Measurements from ENCODE around the gene MICU2.

The MICU2 gene

GRCh38 chr13:21504379-21504778 is 99.6 kb downstream of the MICU2 start:
- H4K20me1 ChIP-seq (ENCODE audit: insufficient read depth, low read length): no peaks in the 10 kb centered on the region
- H3K4me3 ChIP-seq (ENCODE audit: low read length): no peak overlapping the region
- H2AFZ ChIP-seq (ENCODE audit: low read depth, low read length): no peak overlapping the region
- H3K4me1 ChIP-seq (ENCODE audit: low read length): no peaks in the 10 kb centered on the region
- no peaks in the 10 kb centered on the region for H3K9me3 ChIP-seq (ENCODE audit: insufficient read depth, low read length)
- no peak for TF ChIP-seq EZH2phosphoT487 (IDR thresholded peaks at IDR 0.05; ENCODE audit: low read depth)
- no peak for TF ChIP-seq CTCF (IDR thresholded peaks at IDR 0.05; ENCODE audit: low read depth, low read length)
- peaks cover 8% of the 10 kb centered on the region for H3K36me3 ChIP-seq (replicated peaks; ENCODE audit: low read depth, low read length)
- H3K4me2 ChIP-seq (ENCODE audit: low read length): no peak overlapping the region
- no peak overlapping the region for H3K9ac ChIP-seq (ENCODE audit: low read length)
- no peaks in the 10 kb centered on the region for H3K79me2 ChIP-seq (ENCODE audit: low read length)
- no peak overlapping the region for H3K27ac ChIP-seq (ENCODE audit: low read length)
- H3K27me3 ChIP-seq (ENCODE audit: low read depth, low read length): no peaks in the 10 kb centered on the region

- Histone ChIP-seq H3K27ac (ENCODE audit: low read length) (no peak overlapping the region), H3K4me1 (ENCODE audit: low read length) (no peaks in the 10 kb centered on the region), H3K9me3 (ENCODE audit: insufficient read depth, low read length) (no peaks in the 10 kb centered on the region), H4K20me1 (ENCODE audit: insufficient read depth, low read length) (no peaks in the 10 kb centered on the region), H2AFZ (ENCODE audit: low read depth, low read length) (no peak overlapping the region), H3K4me3 (ENCODE audit: low read length) (no peak overlapping the region), H3K9ac (ENCODE audit: low read length) (no peak overlapping the region), H3K27me3 (ENCODE audit: low read depth, low read length) (no peaks in the 10 kb centered on the region), H3K79me2 (ENCODE audit: low read length) (no peaks in the 10 kb centered on the region), H3K4me2 (ENCODE audit: low read length) (no peak overlapping the region), H3K36me3 (replicated peaks; ENCODE audit: low read depth, low read length) (peaks cover 8% of the 10 kb centered on the region)
- TF ChIP-seq CTCF (IDR thresholded peaks at IDR 0.05; ENCODE audit: low read depth, low read length): no peak
- TF ChIP-seq EZH2phosphoT487 (IDR thresholded peaks at IDR 0.05; ENCODE audit: low read depth): no peak
These were observed 102.3 kb downstream of the MICU2 start for GRCh38 chr13:21501686-21502085.

GRCh38 chr13:21486322-21486721 is 117.6 kb downstream of the MICU2 start:
- Histone ChIP-seq H3K79me2 (ENCODE audit: low read length) (no peaks in the 10 kb centered on the region), H3K36me3 (replicated peaks; ENCODE audit: low read depth, low read length) (peaks cover 17% of the 10 kb centered on the region), H3K27ac (ENCODE audit: low read length) (no peak overlapping the region), H3K4me3 (ENCODE audit: low read length) (no peak overlapping the region), H3K27me3 (ENCODE audit: low read depth, low read length) (no peaks in the 10 kb centered on the region), H2AFZ (ENCODE audit: low read depth, low read length) (no peak overlapping the region), H3K9ac (ENCODE audit: low read length) (no peak overlapping the region), H3K9me3 (ENCODE audit: insufficient read depth, low read length) (peaks cover 10% of the 10 kb centered on the region; the same call in 1 of the 2 replicates), H3K4me2 (ENCODE audit: low read length) (no peak overlapping the region), H4K20me1 (ENCODE audit: insufficient read depth, low read length) (no peaks in the 10 kb centered on the region), H3K4me1 (ENCODE audit: low read length) (no peaks in the 10 kb centered on the region)
- TF ChIP-seq EZH2phosphoT487 (IDR thresholded peaks at IDR 0.05; ENCODE audit: low read depth) (no peak), CTCF (IDR thresholded peaks at IDR 0.05; ENCODE audit: low read depth, low read length) (no peak)

GRCh38 chr13:21483748-21484147 is 120.2 kb downstream of the MICU2 start:
- no peak overlapping the region for H2AFZ ChIP-seq (ENCODE audit: low read depth, low read length)
- no peaks in the 10 kb centered on the region for H4K20me1 ChIP-seq (ENCODE audit: insufficient read depth, low read length)
- H3K4me2 ChIP-seq (ENCODE audit: low read length): no peak overlapping the region
- H3K9ac ChIP-seq (ENCODE audit: low read length): no peak overlapping the region
- no peaks in the 10 kb centered on the region for H3K79me2 ChIP-seq (ENCODE audit: low read length)
- no peak overlapping the region for H3K27ac ChIP-seq (ENCODE audit: low read length)
- TF ChIP-seq EZH2phosphoT487 (IDR thresholded peaks at IDR 0.05; ENCODE audit: low read depth) (no peak), CTCF (IDR thresholded peaks at IDR 0.05; ENCODE audit: low read depth, low read length) (no peak)
- H3K4me3 ChIP-seq (ENCODE audit: low read length): no peak overlapping the region
- peaks cover 8% of the 10 kb centered on the region for H3K36me3 ChIP-seq (replicated peaks; ENCODE audit: low read depth, low read length)
- H3K9me3 ChIP-seq (ENCODE audit: insufficient read depth, low read length): peaks cover 10% of the 10 kb centered on the region; the same call in 1 of the 2 replicates
- 0 out of 2 replicates have a peak, but pooled peaks cover 2% of the 10 kb centered on the region for H3K4me1 ChIP-seq (ENCODE audit: low read length)
- H3K27me3 ChIP-seq (ENCODE audit: low read depth, low read length): no peaks in the 10 kb centered on the region
